NB4 (cell line): ENCODE data around the gene NAT8.
"Not testable (repeated sequence)": the region's sequence is repeated elsewhere in the genome, so short reads cannot be mapped to it uniquely, and the experiment has no call there.

Experiments used
- DNase-seq: peaks from one replicate; pipeline ENCODE4 v3.0.0; 2010; ENCODE audit warnings: low read depth
- H3K4me3 ChIP-seq: one replicate; pipeline ENCODE4 v1.5.1; 2011; ENCODE audit warnings: mild to moderate bottlenecking, low read depth, low read length, moderate library complexity
- CTCF ChIP-seq: IDR thresholded peaks from one replicate; pipeline ENCODE4 v1.5.1; 2012; ENCODE audit warnings: low read depth, low read length
- MAX ChIP-seq: IDR thresholded peaks from 2 replicates; pipeline ENCODE4 v1.6.1; 2011; ENCODE audit warnings: low read depth, low read length
- MYC ChIP-seq: IDR thresholded peaks from 2 replicates; pipeline ENCODE4 v1.6.1; 2011; ENCODE audit warnings: low read depth, low read length
- POLR2A ChIP-seq: IDR thresholded peaks from 2 replicates; pipeline ENCODE4 v1.6.1; 2011; ENCODE audit warnings: mild to moderate bottlenecking; ENCODE audit not compliant: insufficient read length; ENCODE audit errors: extremely low read depth

Gene NAT8

GRCh38 chr2:73642338-73643018 lies at the start of gene NAT8:
NAT8 (minus strand) TSS chr2:73642422; CDS start chr2:73641628, 794 bp downstream.
- DNase-seq, result no peak
- H3K4me3 ChIP-seq, result no peak within 1 kb of the TSS
- TF ChIP-seq MAX (no peak), CTCF (no peak), MYC (no peak), POLR2A (no peak)

GRCh38 chr2:73690372-73691088 lies 48.3 kb upstream of the NAT8 start:
- DNase-seq, result peak; percentile 51
- not testable (repeated sequence) for H3K4me3 ChIP-seq
- TF ChIP-seq CTCF, result peak; percentile 65

- not testable (repeated sequence) for DNase-seq, H3K4me3 ChIP-seq
These were observed 46.3 kb upstream of the NAT8 start for GRCh38 chr2:73688494-73688893.

- DNase-seq, result no peak
- no peak for TF ChIP-seq MYC
- no peak for TF ChIP-seq MAX
- TF ChIP-seq POLR2A, result no peak
- no peak for TF ChIP-seq CTCF
- H3K4me3 ChIP-seq, result no peak overlapping the region
These were observed 43.7 kb upstream of the NAT8 start for GRCh38 chr2:73685764-73686438.

- not testable (repeated sequence) for H3K4me3 ChIP-seq, DNase-seq
These were observed 42.7 kb upstream of the NAT8 start for GRCh38 chr2:73684905-73685304.

- not testable (repeated sequence) for H3K4me3 ChIP-seq, DNase-seq
These were observed 42.1 kb upstream of the NAT8 start for GRCh38 chr2:73684325-73684724.

GRCh38 chr2:73679951-73680571 lies 37.8 kb upstream of the NAT8 start:
- TF ChIP-seq CTCF, result peak; percentile 53
- DNase-seq, result peak; percentile 57
- not testable (repeated sequence) for H3K4me3 ChIP-seq

GRCh38 chr2:73679237-73679636 lies 37.0 kb upstream of the NAT8 start:
- not testable (repeated sequence) for DNase-seq, H3K4me3 ChIP-seq

- not testable (repeated sequence) for H3K4me3 ChIP-seq, DNase-seq
These were observed 35.8 kb upstream of the NAT8 start for GRCh38 chr2:73678008-73678407.

- H3K4me3 ChIP-seq, result not testable (repeated sequence)
These were observed 34.0 kb upstream of the NAT8 start for GRCh38 chr2:73676211-73676610.

GRCh38 chr2:73674696-73675157 lies 32.5 kb upstream of the NAT8 start:
- not testable (repeated sequence) for H3K4me3 ChIP-seq, DNase-seq

More at GRCh38 chr2:73676211-73676610, 34.0 kb upstream of the NAT8 start:
- not testable (repeated sequence) for DNase-seq

GRCh38 chr2:73669976-73670375 lies 27.8 kb upstream of the NAT8 start:
- H3K4me3 ChIP-seq, DNase-seq: not testable (repeated sequence)
